GM10847 (cell line): ENCODE data around the gene RDH16.

ENCODE experiments used
- POLR2A ChIP-seq: IDR thresholded peaks from 2 replicates; pipeline ENCODE4 v1.6.1; 2011; ENCODE audit not compliant: insufficient read length; ENCODE audit errors: extremely low read depth

Gene RDH16

DNA sequence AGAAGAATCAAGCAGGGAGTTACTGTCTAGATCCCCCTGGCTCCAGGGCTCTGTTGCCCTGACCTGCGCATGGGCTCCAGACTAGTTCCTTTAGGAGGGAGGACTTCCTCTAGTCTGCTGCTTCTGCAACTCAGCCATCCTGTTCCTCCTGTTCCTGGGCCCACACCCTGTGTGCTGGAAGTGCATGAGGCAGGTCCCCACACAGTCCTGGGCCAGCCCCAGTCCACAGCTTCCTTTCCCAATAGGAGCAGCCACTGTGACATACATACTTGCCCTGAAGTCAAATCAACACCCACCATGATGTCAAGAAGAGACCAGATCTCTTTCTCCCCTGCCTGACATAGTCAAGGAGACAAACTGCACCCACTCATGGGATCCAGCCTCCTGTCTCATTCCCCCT, 24.5 kb downstream of the RDH16 start:
- TF ChIP-seq POLR2A: no peak

DNA sequence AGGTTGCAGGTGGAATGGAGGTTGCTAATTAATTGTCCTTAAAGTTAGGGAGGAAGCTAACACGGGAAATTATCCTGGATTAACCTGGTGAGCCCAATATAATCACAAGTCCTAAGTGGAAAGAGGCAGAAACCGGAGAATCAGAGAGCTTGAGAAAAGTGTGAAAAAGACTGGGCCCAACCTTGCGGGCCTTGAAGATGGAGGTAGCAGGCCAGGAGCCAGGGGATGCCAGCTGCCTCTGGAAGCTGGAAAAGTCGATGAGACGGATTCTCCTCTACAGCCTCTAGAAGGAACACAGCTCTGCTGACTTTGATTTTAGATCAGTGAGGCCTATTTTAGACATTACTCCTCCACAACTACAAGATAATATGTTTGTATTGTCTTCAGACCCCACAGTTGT, 25.3 kb downstream of the RDH16 start:
- TF ChIP-seq POLR2A: no peak

DNA sequence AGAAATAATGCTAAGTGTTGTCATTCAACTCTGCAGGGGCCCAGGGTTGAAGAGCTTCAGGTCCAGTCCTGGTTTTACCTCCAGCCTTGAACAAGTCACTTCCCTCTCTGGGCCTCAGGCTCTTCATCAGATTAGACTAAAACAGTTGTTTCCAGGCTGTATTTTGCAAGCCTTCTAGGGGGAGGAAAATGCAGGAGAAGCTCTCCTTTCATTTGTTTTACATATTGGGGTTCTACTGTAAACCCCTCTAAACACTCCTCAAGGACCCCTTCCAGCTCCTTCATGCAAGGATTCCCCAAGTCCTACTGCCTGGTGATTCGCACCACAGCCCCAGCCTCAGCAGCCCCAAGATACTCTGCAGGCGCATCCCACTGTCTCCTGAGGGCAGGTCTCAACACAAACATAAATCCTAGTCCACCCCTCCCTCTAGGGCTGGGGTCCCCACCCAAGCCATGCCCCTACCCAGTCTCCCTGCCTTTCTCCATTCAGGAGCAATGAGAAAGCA, 25.9 kb downstream of the RDH16 start:
- no peak for TF ChIP-seq POLR2A

DNA sequence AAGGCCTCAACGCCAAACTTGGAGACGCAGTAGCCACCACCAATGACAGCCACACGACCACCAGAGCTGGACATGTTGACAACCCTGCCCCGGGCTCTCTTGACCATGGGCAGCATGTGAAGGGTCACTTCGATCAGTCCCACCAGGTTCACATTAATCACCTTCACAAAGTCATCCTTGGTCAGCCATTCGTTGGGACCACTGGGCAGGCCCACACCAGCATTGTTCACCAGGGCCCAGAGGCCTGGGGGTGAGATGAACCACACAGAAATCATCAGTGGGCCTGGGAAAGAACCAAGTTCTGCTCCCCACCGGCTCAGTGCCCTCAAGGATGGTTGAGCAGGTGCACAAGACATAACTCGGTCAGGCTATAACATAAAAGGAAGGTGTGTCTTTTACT, 27.2 kb downstream of the RDH16 start:
- TF ChIP-seq POLR2A: no peak

DNA sequence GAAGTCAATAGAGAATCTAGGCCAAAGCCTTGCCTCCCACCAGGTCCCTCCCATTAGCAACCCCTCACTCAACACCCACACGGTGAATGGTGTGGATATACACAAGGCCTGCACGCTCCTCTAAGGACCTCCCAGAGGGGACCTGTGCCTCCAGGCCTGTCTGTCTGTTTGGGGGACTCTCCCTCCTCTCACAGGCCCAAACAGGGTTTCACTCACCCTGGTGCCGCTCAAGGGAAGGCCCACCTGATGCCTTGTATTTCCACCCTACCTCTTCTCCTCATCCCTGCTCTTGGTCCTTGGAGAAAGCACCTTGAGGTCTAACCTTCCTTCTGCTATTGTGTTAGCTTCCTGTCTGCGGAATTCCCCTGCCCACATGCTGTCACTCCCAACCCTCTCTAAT, 27.6 kb downstream of the RDH16 start:
- TF ChIP-seq POLR2A: no peak

DNA sequence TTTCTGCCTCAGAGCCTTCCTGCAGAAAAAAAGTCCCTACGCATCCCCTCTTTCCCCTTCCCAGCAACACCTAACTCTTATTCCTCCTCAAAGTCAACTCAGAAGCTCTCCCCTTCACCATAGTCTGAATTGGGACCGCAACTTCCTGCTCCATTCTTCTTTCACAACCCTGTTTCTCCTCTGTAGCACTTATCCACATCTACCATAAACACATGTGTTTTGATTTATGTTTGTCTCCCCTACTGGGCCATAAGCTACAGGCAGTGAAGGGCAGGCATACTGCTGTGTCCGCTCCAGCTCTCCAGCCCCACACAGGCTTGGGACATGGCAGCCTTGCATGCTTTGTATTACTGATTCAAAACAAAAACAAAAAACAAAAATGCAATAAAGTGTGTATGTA, 29.1 kb downstream of the RDH16 start:
- no peak for TF ChIP-seq POLR2A

GRCh38 chr12:56927281-56927680, 30.1 kb downstream of the RDH16 start:
- no peak for TF ChIP-seq POLR2A

GRCh38 chr12:56922031-56922430, 35.4 kb downstream of the RDH16 start:
- TF ChIP-seq POLR2A: no peak

GRCh38 chr12:56921346-56921745, 36.1 kb downstream of the RDH16 start:
- TF ChIP-seq POLR2A: no peak

GRCh38 chr12:56916996-56917333, 40.4 kb downstream of the RDH16 start:
- no peak for TF ChIP-seq POLR2A

- no peak for TF ChIP-seq POLR2A
Measured at GRCh38 chr12:56916296-56916995, 41.0 kb downstream of the RDH16 start.

GRCh38 chr12:56914724-56915123, 42.7 kb downstream of the RDH16 start:
- TF ChIP-seq POLR2A: no peak

- TF ChIP-seq POLR2A: no peak
Measured at GRCh38 chr12:56914256-56914655, 43.2 kb downstream of the RDH16 start.

DNA sequence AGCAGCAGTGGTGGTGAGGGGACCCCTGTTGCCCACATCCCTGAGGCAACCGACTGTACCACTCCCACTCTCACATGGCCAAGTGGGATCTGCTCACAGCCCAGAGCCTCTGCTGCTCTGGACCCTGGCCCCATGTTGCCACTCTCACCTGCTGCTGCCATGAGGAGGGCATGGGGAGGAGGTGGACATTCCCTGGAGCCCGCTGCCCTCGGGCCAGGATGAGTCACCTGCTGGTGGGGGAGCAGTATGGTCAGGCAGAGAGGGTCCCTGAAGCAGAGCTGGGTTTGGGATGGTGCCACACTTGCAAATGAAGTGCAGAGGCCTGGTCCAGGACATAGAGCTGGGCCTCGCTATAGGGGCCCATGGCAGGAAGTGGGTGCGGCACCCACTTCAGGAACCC, 49.3 kb downstream of the RDH16 start:
- TF ChIP-seq POLR2A: no peak

- TF ChIP-seq POLR2A: no peak
Measured at GRCh38 chr12:56905852-56906251, 51.6 kb downstream of the RDH16 start.

DNA sequence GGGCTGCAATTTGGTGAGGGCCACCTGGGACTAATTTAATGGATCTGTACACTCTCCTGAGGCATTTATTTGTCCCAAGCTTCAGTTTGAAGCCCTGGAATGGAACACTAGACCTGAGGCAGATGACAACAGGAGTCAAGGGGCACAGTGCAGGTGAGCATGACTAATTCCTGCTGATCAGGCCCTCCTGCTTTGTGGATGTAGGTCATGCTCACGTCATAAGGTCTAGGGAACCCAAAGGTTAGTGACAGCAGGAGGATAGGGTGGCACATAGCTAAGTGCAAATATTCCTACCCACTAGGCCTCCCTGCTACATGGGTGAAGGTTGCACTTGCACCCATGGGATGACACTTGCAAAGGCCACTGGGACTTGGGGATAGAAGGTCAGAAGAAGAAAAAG, 54.0 kb downstream of the RDH16 start:
- no peak for TF ChIP-seq POLR2A
